Stimulated activated CD4-positive, alpha-beta T cell treated with anti-CD3 and anti-CD28 coated beads, Interleukin-15, amount 100 ng/mL, for 48 hours (primary cell): ENCODE data around the gene HAVCR2.
"Not testable (repeated sequence)": the region's sequence is repeated elsewhere in the genome, so short reads cannot be mapped to it uniquely, and the experiment has no call there.

ENCODE experiments used
- DNase-seq, 2 donors: peaks; one replicate each; pipeline ENCODE4 v3.0.0-alpha.2; 2020; ENCODE audit warnings: low read depth in 2 of 2

The HAVCR2 gene

DNA sequence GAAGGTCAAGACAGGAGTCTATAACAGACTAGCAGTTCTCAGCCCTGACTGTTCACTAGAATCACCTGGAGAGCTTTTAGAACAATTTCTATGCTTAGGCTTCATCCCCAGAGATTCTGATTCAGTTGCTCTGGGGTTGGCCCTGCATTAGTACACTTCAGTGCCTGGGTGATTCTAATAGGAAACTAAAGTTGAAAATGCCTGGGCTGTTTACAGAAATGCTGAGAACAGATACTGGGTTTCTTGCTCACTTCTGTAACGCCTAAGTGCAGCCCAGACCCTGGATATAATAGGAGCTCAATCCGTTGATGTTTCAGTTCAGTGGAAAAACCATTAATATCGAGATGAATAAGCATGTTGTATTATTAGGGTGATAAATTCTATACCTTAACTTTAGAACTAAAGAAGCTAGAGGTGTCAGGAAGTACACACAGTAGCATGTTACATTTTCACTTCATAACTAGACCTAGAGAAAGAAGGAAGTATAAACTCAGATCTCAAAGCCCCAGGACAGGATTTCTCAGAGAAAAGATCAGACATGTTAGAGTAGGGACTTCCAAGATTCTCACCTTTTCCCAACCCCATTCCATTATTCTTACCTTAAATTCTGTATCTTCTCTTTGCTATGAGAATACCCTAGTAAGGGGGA is 20.4 kb downstream of the HAVCR2 start:
- no peak for DNase-seq

DNA sequence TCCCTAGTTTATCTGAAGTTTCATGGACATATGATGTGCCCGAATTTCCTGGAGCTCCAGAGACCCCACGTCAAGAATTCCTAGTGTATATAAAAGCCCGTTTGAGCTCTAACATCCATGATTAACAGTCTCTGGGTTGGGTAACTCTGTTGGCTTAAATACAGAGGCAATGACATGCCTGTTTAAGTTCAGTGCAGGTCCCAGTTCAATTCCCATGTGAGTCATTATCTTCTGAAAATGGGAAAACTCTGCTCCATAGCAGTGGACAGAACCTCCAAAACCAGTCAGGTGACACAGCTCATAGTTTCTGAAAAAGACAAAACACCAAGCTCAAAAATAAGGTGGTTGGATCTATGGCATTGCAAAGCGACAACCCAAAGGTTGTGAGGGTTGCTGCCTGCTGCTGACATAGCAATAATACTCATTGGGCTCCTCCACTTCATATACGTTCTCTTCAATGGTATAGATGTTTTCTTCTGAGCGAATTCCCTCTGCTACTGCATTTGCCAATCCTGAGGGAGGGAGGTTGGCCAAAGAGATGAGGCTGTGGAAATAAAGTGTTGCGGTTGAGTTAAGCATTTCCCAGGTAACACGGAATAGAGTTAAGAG is 22.0 kb downstream of the HAVCR2 start:
- DNase-seq, result no peak

DNA sequence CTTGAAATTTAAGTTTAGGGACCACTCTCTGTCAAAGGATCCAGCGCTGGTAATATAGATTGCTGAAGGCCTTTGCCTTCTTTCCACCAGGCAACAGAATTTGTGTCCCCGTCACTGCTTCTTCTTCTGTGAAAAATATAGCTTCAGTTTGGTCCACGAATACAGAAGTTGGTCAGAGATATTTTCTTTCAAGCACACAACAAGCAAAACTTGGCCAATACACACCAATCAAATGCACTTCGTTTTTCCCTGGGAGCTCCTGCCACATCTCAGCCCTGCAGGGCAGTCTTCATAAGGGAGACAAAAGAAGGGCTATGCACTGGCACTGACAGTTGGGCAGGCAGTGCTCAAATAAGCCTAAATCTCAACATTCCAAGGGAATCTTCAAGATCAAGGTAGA is 22.9 kb downstream of the HAVCR2 start:
- DNase-seq, result no peak

DNA sequence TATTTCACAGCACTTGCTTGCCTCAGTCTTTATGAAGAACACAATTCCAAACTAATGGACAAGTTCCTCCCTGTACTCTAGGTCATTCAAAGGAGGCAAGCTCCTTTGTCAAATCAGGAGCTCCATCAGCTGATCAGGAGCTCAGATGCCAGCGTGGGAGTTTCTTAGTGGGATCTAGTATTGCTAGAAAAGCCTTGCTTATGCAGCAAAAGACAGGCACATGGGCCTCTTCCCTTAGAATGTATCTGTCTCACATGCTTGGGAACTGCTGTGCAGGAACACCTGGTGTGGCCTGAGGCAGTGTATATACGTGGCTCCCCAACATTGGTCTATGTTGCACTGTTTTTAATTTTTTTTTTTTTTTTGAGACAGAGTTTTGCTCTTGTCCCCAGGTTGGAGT is 28.6 kb downstream of the HAVCR2 start:
- DNase-seq, result no peak

DNA sequence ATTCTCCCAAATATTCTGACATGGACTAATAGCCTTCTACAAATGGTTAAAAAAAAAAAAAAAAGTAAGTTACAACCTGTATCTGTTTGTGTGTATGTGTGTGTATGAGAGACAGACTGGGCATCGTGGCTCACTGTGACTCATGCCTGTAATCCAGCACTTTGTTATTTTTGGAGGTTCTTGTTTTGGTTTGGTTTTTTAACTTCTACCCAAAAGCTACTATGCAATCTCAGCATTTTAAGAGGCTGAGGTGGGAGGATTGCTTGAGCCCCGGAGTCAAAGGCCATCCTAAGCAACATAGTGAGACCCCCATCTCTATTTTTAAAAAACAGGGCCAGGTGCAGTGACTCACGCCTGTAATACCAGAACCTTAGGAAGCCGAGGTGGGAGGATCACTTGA is 32.3 kb downstream of the HAVCR2 start:
- DNase-seq, result no peak

DNA sequence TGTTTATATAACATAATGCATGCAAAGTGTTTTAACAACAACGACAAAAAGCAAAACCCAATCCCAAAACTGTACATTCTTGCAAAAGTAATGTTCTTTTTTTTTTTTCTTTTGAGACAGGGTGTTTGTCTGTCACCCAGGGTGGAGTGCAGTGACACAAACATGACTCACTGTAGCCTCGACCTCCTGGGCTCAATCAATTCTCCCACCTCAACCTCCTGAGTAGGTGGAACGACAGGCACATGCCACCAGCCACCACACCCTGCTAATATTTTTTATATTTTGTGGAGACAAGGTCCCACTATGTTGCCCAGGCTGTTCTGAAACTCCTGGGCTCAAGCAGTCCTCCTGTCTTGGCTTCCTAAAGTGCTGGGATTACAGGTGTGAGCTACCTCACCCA is 36.3 kb downstream of the HAVCR2 start:
- no peak for DNase-seq

GRCh38 chr5:157069949-157070348 is 38.9 kb downstream of the HAVCR2 start:
- DNase-seq, result no peak

DNA sequence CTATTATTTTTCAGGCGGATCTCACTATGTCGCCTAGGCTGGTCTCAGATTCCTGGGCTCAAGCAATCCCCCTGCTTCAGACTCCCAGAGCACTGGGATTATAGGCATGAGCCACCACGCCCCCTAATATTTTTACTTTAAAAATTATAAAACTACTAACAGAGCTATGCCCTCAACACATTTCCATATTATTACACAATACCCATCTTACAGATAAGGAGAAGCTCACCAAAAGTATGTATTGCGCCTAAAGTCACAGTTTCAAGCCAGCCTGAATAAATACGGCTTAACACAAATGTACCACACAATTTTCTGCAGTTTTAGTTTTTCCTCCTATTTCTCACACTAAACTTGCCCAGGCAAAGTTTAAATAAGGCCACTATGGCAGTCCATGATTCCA is 40.1 kb downstream of the HAVCR2 start:
- DNase-seq, result no peak

DNA sequence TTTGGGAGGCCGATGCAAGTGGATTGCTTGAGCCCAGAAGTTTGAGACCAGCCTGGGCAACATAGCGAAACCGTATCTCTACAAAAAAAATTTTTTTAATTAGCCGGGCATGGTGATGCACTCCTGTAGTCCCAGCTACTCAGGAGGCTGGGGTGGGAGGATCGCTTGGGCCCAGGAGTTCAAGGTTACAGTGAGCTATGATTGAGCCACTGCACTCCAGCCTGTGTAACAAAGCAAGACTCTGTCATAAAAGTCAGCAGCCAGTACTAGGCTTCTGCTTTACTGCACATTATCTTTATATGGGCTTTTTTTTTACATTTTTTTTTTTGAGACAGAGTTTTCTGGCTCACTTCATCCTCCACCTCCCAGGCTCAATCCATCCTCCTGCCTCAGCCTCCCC is 40.5 kb downstream of the HAVCR2 start:
- no peak for DNase-seq

DNA sequence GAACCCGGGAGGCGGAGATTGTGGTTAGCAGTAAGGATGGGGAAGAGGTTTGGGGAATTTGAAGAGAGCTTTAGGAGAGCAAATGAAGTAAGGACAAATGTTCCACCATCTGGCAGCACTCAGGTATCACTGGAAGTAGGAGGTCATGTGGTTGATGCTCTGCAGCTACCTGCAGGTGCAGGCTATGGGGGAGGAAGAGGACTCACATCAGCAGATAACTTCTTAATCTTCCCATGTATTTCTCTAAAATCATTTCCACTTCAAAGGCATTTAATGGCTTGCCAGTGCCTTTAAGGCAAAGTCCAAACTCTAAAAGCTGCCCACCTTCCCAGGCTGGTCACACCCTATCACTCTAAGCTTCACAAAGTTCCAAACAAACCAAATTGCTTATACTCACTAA is 41.8 kb downstream of the HAVCR2 start:
- no peak for DNase-seq

GRCh38 chr5:157066080-157066479 is 42.8 kb downstream of the HAVCR2 start:
- no peak for DNase-seq

GRCh38 chr5:157063776-157064430 is 44.9 kb downstream of the HAVCR2 start:
- DNase-seq, result no peak

DNA sequence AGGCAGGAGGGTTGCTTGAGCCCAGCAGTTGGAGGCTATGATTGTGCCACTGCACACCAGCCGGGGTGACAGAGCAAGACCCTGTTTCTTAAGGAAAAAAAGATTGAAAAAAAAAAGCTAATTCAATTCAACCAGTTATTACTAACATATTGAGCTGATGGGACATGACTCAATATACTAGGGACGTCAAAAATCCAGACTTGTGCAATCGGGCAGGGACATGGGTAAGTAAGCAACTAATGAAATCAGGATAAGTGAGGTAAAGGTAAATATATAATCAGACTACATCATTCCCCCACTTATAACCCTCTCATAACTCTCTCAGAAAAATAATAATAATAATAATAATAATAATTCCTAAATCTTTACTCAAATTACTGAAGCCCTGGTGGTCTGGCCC is 49.0 kb downstream of the HAVCR2 start:
- no peak for DNase-seq

DNA sequence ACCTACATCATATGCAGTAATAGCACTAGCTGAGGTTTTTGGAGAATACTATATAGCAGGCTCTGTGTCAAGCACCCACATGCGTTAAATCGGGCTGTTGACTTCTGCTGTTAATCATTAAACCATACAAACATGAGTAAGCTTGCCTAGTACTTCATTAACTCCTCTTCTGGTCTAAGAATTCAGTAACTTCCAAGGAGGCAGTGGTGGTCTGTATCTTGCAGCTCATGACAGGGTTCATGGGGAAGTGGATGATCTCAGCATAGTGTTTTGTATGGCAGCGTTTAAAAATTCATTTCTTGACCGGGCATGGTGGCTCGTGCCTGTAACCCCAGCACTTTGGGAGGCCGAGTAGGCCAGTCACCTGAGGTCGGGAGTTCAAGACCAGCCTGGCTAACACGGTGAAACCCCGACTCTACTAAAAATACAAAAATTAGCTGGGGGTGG is 49.7 kb downstream of the HAVCR2 start, which contains the start of gene HAVCR1:
HAVCR1 (minus strand) TSS at position 24 of the 447 bp plus-strand sequence. CDS start 1,173 bp downstream, outside the sequence.
- no peak for DNase-seq

GRCh38 chr5:157057459-157058370 is 51.1 kb downstream of the HAVCR2 start:
- DNase-seq, result no peak

- DNase-seq, result not testable (repeated sequence)
Measured at GRCh38 chr5:157056848-157057247, 52.0 kb downstream of the HAVCR2 start.

- no peak for DNase-seq
Measured at GRCh38 chr5:157051604-157052245, 57.1 kb downstream of the HAVCR2 start.

DNA sequence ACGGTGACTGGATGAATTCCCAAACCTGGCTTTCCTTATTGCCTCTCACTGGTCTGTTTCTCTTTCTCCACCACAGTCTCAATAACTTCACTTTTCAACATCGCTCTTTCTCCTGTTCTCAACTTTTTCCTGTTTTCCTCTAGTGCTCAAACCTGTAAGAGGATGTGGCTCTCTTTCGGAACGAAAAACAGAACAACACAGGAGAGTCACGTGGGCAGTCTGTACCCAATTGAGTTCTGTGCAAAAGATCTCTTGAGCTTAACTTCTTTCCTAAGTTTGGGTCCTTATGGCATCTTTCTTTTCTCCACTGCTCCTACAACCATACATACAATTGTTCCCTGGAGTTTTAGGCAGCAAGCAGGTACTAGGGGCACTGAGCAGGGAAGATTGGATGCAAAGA is 58.8 kb downstream of the HAVCR2 start:
- no peak for DNase-seq

GRCh38 chr5:157049605-157050004 is 59.2 kb downstream of the HAVCR2 start:
- no peak for DNase-seq

DNA sequence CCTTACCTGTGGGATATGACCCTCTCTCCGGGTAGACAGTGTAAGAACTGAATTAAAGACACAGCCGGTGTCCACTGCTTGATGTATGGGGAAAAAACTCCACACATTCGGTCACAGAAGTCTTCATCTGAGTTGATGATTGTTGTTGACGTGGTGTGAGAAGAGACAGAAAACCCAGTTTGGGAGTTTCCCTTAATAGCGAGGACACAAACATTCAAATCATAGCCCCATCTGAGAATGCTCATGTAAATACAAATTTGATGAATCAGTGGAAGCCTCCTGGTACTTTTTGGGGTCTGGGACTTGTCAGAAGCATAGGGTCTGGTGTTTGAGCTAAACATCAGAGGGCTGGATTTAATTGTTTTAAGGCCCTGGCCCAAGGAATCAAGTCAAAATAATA is 60.9 kb downstream of the HAVCR2 start:
- DNase-seq, result no peak

GRCh38 chr5:157047016-157047415 is 61.8 kb downstream of the HAVCR2 start:
- DNase-seq, result not testable (repeated sequence)

DNA sequence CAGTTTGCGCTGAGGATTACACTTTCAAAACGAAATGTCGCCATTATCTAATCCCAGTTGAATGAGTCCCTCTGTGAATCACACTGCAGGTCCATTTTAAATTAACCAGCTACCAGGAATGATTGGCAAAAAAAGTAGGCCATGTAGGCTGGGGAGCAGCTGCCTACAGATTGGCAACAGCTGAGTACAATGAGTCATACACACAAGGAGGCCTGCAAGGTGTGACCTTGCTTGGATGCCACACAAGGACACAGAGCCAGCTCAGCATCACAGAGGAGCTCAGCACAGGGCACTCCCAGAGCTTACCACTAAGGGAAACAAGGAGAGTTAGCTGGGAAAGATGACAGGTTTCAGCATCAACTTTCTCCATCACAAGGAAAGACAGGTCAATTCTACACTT is 62.8 kb downstream of the HAVCR2 start:
- DNase-seq, result no peak
